Stimulated activated CD8-positive, alpha-beta memory T cell treated with anti-CD3 and anti-CD28 coated beads, Interleukin-2, amount 100 ng/mL, for 48 hours (primary cell): ENCODE data around the gene OSBPL8.

Experiments used
- DNase-seq, 2 donors: peaks; one replicate each; pipeline ENCODE4 v3.0.0-alpha.2; 2020; ENCODE audit warnings: low read depth in 2 of 2

The OSBPL8 gene

DNA sequence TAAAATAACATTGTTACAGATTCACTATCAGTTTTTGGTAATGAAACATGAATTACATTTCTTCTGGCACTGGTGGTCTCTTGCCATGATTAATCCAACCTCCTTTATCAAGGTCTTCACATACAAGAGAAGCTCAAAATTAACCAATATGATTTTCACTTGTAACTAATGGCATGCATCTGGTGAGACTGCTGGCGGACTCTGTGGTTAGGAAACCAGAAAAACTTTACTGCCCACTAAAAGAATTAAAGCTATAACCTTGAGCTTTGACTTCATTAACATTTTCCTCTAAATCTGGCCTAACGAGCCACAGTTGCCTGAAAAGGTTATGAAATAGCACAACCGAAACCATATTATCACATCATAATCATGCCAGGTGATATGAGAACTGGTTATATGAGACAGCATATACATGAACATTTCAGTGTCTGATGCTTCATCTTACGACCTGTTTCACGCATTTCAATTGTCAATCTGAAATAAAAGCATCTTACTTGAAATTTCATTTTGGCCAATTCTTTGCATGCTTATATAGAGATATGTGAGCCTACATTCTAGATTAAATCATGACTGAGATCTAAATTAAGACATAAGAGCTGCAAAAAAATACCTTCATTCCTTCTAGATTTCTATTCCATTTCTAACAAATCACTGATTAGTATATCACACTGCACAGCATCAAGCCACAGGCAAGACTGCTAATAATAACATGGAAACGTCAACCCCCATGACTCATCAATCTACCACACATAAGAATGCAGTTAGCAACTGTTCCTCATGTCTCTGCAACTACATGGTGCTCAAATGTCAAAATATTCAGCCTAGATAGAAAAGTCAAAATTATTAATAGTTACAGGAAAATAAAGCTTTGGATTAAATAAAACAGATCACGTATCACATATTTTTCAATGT lies 89.3 kb downstream of the OSBPL8 start:
- DNase-seq: no peak

DNA sequence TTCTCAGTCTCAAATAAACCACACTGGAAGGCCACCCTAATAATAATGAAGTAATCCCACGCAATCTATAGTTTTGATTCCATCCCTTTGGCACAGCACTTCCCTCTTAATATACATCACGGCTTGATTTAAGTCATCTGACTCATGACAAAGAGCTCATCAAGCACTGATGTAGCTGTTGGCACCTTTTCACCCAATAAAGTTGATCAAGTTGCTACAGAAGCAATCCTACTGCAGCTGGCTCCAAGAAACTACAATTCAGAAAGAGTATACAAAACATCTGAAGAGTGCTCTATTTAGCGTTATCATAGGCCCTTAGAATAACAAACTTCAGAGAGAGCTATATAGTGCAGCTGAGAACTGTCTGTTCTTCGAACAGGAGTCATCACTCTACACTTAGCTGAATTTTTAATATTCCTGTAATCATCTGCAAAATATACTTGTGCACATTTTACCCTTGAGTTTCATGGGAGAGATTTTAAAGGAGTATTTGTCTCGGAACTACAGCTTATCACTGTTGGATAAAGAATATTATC lies 94.9 kb downstream of the OSBPL8 start:
- no peak for DNase-seq

DNA sequence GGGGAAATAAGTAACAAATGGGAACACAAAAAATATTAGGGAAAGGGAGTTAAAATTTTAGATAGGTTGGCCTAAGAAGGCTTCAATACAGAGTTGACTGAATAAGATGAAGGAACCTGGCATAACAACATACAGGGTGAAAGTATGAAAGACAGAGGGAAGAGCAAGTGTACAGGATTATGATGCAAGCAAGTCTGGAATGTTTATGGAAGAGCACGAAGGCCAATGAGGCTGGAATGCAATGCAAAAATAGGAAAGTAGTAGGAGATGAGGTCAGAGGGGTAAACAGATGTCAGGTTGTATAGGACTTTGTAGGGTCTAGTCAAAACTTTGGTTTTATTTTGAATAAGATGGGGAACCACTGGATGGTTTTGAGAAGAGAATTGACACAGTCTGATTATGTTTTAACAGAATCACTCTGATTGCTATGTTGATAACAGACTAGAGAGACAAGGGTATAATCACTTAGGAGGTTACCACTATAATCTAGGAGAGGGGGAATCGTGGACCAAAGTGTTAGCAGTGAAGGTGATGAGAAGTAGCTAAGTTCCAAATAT lies 96.8 kb downstream of the OSBPL8 start:
- DNase-seq: no peak

DNA sequence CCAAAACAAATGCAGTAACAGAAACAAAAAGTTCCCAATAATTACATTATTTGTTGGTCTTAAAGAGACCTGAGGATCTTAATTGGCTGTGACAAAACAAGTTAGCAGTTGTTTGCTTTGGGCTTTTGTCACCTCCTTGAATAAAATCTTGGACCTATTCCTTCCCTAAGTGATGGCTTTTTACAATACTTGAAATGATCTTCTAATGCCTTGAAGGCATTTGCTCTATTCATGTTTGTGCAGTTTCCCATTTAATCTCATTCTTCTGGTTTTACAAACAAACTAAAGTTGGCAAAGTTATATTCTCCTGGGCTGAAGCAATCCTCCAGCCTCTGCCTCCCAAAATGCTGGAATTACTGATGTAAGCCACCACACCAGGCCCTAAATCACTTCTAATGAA lies 98.8 kb downstream of the OSBPL8 start:
- no peak for DNase-seq

DNA sequence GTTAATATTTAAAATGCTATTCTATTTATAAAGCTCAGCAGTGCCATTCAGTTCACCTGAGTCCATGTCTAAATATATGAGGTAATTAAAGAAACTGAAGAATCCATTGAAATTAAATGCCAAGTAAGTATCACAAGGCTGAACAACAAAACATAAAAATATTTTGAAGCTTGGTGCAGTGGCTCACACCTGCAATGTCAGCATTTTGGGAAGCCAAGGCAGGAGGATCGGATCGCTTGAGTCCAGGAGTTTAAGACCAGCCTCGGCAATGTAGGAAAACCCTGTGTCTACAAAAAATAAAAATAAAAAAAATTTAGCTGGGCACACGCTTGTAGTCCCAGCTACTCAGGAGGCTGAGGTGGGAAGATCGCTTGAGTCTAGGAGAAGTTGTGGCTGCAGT lies 101.8 kb downstream of the OSBPL8 start:
- no peak for DNase-seq

DNA sequence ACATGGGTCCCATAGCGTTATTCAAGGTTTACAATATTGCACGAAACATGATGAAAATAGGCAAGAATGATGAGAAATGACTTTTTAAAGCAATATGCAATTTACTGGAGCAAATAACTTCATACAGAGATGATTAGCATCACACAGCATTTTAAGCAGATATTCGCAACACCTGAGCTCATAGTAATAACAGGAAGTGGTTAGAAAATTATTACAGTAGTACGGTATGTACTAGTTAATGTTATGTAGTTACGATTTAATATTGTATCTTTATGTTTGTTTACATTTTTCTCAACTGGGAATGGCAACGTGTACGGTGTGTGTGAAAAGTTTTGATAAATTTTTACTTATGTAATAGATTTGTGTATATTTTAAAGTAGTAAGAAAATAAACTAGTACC lies 102.6 kb downstream of the OSBPL8 start:
- no peak for DNase-seq

DNA sequence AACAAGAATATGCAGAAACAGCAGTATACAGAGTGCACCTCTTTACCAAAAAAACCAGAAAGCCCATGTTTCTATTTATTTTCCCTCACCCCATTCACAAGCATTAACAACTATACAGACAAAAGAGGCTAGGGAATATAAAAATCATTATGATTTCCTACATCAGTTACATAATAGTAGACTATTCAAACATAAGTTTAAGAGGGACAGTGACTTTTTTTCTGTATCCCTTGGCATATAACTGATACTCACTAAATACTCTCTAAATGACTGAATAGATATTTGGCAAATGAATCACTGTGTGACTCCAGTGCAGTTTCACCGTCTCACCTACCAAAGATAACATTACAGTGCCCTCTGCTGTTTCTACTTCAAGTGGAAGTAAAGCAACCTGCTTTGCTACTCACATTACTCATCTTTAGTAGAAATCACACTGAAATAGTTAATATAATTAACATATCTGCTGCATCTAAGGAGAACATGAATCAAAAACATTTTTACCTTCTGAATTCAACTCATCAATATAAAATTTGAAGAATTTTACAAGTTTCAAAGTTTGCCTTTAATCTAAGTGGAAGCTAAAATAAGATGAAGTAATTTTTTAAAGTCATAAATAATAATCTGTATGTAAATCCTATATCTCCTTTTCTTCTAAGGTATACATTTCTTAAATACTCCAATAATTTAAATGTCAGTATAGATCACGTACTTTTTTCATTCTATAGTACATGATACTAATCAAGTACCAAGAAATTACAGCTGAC lies 103.8 kb downstream of the OSBPL8 start:
- DNase-seq: peak in 1 of 2 donors; percentile 2

DNA sequence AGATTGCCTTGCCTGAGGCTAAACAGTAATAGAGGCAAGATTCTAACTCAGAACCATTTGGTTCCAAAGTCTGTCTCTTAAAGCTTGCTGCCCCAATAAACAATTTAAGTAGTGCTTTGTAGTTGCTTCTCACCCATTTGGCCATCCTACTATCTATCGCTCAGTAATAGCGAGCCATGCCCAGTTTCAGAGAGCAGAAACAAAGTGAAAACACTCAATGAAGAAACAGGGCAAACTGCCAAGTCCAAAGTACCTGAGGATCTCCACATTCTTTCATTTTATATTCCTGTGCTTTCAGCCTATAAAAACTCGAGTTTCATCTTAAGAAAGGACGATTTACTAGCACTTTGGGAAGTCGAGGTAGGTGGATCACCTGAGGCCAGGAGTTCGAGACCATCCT lies 108.0 kb downstream of the OSBPL8 start:
- DNase-seq: no peak

DNA sequence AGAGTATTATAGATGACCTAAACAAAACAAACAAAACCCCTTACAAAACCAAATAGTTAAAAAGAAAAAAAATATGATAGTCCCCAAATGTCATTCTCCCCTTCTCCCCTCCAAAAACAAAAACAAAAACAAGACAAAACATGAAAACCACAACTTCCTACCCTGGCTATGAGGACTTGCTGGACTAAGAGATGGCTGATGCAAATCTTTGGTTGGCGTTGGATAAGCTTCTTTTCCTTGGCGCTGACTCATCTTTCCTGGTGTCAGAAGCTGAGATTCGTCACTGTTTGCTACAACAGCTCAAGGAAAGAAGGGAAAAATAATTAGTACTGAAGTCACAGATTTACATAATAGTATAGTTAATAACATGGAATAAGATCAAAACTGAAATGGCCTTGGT lies 108.9 kb downstream of the OSBPL8 start:
- no peak for DNase-seq

DNA sequence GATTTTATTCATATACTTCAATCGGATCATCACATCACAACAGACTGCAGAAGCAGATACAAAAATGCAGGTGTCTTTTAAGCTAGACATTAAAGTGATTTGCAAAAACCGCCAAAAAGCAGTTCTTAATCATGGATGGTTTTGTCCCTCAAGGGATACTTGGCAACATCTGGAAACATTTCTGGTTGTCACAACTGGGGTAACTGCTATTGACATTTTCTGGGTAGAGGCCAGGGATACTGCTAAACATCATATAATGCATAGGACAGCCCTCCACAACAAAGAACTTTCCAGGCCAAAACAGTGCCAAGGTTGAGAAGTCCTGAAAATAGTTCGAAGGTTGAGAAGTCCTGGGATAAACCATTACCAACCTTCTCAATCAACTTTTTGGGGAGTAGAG lies 109.6 kb downstream of the OSBPL8 start:
- no peak for DNase-seq

DNA sequence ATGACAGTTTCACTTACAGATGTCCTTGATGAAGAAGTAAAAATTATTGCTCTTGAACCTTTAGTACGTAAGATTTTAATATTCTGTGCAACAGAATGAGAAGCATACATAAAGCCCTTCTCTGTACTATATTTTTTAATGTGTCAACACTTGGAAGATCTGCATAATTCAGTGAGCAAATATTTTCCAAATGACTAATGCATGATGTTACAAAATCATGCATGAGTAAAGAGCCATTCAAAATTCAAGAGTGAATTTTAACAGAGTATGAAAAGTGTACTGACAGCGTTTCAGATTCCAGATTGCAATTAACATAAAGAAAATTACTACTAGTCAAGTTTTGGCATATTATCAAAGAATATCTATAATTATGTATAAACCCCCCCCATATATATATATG lies 110.0 kb downstream of the OSBPL8 start:
- DNase-seq: no peak

DNA sequence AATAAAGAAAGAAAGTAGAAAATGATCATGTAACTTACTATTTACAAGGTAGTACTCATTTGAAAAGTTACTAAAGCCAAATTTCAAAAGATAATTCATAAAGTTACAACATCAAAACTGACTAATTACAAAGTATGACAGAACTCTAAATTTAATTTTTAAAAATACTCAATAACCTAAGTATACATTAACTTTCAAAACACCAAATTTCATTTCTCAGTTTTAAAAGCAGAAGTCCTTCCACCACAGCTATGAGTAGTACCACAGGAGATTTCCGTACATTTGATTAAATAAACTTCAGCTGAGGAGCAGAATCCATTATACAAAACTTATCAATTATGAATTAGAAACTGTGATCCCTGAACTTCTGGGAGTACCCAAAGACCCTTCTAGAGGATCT lies 110.6 kb downstream of the OSBPL8 start:
- no peak for DNase-seq

DNA sequence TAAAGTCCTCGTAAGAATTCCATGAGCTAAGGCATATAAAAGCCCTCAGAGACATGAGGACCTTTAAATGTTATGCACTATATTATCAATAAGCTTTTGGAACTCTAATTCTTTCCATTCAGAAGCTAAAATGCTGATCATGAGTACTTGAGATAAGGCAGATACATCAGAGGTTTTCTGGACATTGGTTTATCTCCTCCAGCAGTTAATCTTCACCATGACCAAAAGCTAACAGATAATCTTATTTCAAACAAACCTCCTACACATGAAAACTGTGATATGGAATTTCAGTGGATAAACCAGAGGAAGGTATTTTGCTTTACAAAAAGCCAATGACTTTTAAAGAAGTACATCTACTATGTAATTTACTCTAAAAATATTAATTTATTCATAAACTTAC lies 113.5 kb downstream of the OSBPL8 start:
- DNase-seq: no peak

DNA sequence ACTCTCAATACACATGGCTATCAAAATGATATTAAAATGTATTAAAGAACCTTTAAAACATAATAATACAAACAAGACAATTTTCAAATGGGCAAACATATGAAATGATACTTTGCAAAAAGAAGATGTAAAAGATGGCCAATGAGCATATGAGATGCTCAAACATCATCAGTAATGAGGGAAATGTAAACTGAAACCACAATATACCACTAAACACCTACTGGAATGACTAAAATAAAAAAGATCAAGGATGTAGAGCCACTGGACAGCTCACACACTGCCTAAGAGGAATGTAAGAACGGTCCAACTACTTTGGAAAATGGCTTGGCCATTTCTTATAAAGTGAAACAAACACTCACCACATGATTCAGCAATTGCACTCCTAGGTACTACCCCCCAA lies 114.1 kb downstream of the OSBPL8 start:
- DNase-seq: no peak

DNA sequence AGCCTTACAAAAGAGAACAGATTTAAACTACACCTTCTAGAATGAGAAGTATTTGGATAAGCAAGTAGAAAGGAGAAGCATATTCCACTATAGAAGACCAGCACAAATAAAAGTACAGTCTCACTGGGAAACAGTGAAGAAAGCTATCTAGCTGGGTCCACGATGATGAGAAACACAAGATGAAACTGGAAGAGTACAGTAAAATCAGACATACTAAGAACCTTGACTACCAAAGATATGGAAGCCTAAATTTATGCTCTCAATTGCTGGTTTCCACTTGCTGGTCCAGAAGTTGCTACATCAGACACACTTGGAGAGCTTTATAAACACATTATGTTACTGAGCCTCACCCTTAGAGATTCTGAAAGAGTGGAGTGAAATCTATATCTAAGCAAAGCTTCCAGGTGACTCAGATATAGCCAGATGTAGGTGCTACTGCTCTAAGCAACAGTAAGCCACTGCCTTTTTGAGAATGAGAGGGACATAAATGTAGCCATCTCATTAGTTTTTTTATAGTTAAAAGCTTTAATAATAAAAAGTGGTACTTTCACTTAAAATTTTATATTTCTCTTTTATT lies 115.1 kb downstream of the OSBPL8 start:
- DNase-seq: no peak

DNA sequence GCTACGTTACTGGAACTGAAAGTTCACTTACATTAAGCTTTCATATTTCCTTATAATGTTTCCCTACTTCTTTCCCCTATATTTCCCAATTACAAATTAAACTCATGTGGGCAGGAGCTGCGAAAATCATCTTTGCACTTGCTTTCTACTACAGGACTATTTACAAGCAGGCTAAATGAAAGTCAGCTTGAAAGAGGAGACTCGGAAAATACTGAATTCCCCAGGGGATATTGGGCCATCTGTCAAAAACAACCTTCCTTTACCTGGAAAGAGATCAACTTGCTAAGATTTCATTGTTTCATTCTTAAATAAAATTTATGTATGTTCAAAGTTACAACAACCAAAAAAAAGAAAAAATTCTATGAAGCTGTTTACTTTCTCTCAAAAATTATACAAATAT lies 118.6 kb downstream of the OSBPL8 start:
- no peak for DNase-seq

DNA sequence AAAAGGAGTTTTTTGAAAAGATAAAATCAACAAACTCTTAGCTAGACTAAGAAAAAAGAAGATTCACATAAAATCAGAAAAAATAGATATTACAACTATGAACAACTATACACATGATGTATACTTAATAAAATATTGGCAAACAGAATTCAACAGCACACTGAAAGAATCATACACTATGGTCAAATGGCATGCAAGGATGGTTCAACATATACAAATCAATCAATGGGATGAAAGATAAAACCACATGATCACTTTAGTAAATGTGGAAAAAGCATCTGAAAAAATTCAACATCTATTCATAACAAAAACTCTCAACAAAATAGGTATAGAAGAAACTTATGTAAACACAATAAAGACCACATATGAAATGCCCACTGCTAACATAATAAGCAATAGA lies 126.8 kb downstream of the OSBPL8 start:
- DNase-seq: no peak

DNA sequence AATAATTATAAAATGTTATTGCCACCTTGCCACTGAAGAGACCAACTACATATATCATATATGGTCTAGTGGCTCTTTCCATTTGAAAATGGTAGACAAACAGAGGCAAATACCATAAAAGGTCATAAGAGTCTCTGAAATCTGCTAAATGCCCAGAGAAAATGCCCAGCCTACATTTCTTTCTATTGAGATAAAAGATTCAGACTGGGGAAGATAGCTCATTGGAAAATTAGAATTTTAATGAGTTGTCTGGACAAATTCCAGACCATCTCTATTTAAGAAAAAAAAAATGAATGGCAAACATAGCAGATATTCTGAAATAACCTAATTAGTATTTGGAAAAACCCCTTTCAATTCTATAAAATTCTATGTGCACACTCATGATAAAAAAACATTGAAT lies 131.5 kb downstream of the OSBPL8 start:
- no peak for DNase-seq

DNA sequence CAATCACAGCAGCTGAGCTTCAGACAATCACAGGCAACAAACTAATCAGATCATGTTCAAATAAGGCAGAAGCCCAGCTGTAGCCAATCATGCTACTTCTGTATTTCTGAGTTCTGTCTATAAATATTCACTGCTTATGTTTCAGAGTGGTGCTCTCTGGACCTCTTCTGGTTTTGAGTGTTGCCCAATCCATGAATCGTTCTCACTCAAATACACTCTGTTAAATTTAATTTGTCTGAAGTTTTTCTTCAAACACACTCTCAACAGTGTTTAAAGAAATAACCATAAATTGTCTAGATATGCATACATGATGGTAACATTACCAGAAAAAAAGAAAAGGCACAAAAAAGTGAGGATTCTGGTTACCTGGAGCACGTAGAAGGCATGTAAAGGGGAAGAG lies 133.4 kb downstream of the OSBPL8 start:
- DNase-seq: no peak

DNA sequence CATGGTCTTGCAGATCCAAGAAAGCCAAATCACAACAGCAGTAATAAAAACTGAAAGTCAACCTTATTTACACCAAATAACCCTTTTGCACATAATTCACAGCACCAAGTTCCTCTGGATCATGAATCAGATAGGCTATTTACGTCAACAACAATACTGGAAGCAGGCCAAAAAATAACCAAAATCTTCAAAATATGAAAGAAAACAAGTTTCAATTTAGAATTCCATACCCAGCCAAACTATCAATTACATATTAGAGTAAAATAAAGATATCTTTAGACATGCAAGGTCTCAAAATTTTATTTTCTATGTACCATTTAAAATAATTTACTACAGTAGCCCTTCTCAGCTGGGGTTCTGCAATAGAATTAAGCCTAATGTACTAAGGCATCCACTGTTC lies 134.6 kb downstream of the OSBPL8 start:
- no peak for DNase-seq

DNA sequence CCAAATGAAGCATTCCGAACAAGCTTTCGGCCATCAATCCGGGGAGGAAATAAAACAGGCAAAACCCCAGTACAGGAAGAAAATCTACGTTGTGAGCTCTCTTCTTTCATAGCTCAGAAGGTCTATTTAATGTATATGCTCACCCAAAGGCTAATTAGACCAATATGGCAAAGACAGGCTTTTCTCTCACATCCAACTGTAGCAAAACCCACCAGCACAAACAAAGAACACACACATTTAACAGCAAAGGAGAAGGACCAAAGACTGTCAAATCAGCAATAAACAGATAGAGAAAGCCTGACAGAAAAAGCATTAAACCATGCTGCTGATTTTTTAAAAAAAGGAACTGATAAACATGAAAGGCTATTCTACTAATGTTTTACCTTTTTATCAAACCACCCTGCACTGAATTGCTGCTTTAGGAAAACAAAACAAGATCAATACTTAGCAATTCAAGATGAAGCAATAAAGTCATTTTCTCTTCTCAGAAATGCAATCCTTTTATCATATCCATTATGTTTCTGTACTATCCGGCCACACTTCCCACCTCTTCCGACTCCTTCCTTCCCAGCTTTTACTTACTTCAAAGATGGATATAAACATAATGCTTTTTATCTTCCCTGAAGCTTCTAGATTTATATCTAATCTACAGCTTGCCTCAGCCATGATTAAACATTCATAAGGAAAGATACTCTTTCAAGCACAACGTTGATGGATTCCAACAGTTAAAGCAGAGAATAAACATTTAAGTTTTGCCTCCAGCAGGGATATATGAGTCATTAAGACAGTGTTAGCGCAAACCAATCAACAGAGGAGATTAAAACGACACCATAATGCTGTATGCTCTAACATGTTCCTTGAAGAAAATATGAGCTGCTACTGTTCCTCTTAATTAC lies 136.8 kb downstream of the OSBPL8 start:
- DNase-seq: no peak
